ENCODE measurements around the gene CEP170B.
"Not testable (repeated sequence)": the region's sequence is repeated elsewhere in the genome, so short reads cannot be mapped to it uniquely, and the experiment has no call there.

The CEP170B gene

DNA sequence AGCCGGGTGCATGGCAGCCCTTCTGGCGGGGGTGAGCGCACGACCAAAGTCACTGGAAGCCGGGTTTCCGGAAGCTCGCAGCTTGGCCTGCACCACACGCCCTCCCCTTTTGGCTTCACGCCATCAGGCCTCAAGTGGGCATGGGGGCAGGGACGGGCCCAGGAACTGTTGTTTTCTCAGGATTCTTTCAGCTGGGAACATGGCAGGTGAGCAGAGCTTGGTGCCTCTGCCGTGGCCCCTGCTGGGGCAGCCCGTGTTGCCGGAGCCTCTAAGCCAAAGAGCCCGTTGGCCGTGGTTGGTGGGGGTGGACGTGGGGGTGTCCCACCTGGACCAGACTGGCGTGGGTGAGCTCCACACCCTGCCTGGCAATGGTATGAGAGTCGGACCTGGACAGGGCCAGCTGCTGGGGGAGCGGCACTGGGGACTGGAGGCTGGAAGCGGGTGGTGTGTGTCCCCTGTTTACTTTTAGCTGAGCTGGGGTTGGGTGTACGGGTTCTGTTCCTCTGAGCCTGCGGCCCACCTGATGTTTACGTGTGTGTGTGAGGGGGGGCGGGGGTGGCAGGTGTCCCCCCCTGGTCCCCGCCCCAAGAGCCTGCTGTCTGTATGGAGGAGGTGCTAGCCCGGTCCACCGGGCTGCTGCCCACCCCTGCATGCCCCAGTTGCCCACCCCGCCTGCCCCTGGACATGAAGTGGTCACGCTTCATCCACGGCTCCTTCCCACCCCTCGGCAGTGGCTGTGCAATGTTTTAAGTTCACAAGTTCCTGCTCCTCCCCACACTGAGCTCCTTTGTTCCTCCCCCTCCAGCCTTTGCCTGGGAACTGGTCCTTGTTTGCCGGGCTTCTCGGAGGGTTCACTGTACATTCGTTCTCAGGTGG is 31.0 kb downstream of the CEP170B start:
- in situ Hi-C loops (cut with HindIII; ENCODE audit: low pct_unique_long_range_greater_than_20kb, low sequenced_read_pairs): no loop called here
- DNase-seq (ENCODE audit: low read depth in 1 of 2, low spot score in 1 of 2): peak in 1 of 2 experiments; percentile 28
- TF ChIP-seq JUND (IDR thresholded peaks at IDR 0.05; ENCODE audit: low read depth): no peak

- TF ChIP-seq JUND (IDR thresholded peaks at IDR 0.05; ENCODE audit: low read depth): no peak
- no peak for DNase-seq (ENCODE audit: low read depth in 1 of 2, low spot score in 1 of 2)
- in situ Hi-C loops (cut with HindIII; ENCODE audit: low pct_unique_long_range_greater_than_20kb, low sequenced_read_pairs): no loop called here
These were observed 32.5 kb downstream of the CEP170B start for GRCh38 chr14:104897330-104898194.

- in situ Hi-C loops (cut with HindIII; ENCODE audit: low pct_unique_long_range_greater_than_20kb, low sequenced_read_pairs): no loop called here
- TF ChIP-seq JUND (IDR thresholded peaks at IDR 0.05; ENCODE audit: low read depth): no peak
- no peak for DNase-seq (ENCODE audit: low read depth in 1 of 2, low spot score in 1 of 2)
These were observed 33.1 kb downstream of the CEP170B start for GRCh38 chr14:104898195-104898558.

GRCh38 chr14:104898870-104899510 is 33.9 kb downstream of the CEP170B start:
- in situ Hi-C loops (cut with HindIII; ENCODE audit: low pct_unique_long_range_greater_than_20kb, low sequenced_read_pairs): no loop called here
- no peak for TF ChIP-seq JUND (IDR thresholded peaks at IDR 0.05; ENCODE audit: low read depth)
- no peak for DNase-seq (ENCODE audit: low read depth in 1 of 2, low spot score in 1 of 2)

GRCh38 chr14:104899781-104900180 is 34.7 kb downstream of the CEP170B start:
- no peak for TF ChIP-seq JUND (IDR thresholded peaks at IDR 0.05; ENCODE audit: low read depth)
- DNase-seq (ENCODE audit: low read depth in 1 of 2, low spot score in 1 of 2): no peak
- in situ Hi-C loops (cut with HindIII; ENCODE audit: low pct_unique_long_range_greater_than_20kb, low sequenced_read_pairs): no loop called here

GRCh38 chr14:104900639-104901512 is 35.8 kb downstream of the CEP170B start:
- in situ Hi-C loops (cut with HindIII; ENCODE audit: low pct_unique_long_range_greater_than_20kb, low sequenced_read_pairs): no loop called here
- no peak for TF ChIP-seq JUND (IDR thresholded peaks at IDR 0.05; ENCODE audit: low read depth)

GRCh38 chr14:104903990-104904389 is 38.9 kb downstream of the CEP170B start:
- no peak for TF ChIP-seq JUND (IDR thresholded peaks at IDR 0.05; ENCODE audit: low read depth)
- no peak for DNase-seq (ENCODE audit: low read depth in 1 of 2, low spot score in 1 of 2)
- in situ Hi-C loops (cut with HindIII; ENCODE audit: low pct_unique_long_range_greater_than_20kb, low sequenced_read_pairs): no loop called here

More at GRCh38 chr14:104900639-104901512, 35.8 kb downstream of the CEP170B start:
- no peak for DNase-seq (ENCODE audit: low read depth in 1 of 2, low spot score in 1 of 2)

DNA sequence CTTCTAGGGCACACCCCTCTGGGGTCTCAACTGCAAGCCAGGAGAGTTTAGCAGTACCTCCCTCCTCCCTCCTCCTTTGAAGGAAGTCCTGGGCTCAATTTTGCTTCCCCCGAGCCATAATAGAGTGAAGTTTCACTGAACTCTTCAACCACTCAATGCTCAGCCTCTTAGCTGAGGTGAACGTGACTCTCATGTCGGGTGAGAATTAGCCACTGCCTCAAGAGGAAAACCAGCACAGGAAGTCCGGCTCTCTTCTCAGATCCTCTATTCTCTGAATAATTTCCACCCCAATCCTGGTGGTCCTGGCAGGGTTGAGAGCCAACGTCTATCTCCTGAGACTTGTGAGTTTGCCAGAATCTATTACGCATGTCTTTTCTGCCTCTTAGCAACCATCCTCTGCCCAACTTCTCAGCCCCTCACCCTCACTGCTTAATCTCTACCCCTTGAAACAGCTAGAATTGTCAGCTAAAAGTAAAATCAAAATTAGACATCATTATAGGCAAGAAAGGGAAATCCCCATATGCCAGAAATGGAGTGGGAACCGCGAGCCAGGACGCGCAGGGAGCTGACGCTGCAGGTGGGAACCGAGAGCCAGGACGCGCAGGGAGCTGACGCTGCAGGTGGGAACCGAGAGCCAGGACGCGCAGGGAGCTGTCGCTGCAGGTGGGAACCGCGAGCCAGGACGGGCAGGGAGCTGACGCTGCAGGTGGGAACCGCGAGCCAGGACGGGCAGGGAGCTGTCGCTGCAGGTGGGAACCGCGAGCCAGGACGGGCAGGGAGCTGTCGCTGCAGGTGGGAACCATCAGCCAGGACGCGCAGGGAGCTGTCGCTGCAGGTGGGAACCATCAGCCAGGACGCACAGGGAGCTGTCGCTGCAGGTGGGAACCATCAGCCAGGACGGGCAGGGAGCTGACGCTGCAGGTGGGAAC is 39.8 kb downstream of the CEP170B start:
- DNase-seq (ENCODE audit: low read depth in 1 of 2, low spot score in 1 of 2); in situ Hi-C loops (cut with HindIII; ENCODE audit: low pct_unique_long_range_greater_than_20kb, low sequenced_read_pairs): not testable (repeated sequence)

GRCh38 chr14:104905579-104905933 is 40.5 kb downstream of the CEP170B start:
- DNase-seq (ENCODE audit: low read depth in 1 of 2, low spot score in 1 of 2); in situ Hi-C loops (cut with HindIII; ENCODE audit: low pct_unique_long_range_greater_than_20kb, low sequenced_read_pairs): not testable (repeated sequence)

DNA sequence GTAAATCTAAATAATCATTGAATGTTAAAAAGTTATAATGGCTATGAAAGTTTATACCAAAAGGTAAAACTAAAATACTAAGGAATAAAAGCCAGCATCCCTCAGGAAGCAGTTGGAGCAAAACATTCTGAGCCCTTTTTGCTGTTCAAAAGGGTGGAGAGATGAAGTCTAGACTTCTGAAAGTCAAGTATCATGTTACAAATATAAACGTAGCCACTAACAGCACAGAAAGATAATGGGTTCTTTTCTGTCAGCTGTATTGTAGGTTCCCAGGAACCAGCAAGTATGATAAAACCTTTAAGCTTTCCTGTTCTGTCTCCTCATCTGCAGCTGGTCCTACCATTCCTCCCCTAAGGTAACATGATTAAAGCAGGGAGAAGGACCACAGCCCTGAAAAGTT is 43.2 kb downstream of the CEP170B start:
- TF ChIP-seq JUND (IDR thresholded peaks at IDR 0.05; ENCODE audit: low read depth): no peak
- in situ Hi-C loops (cut with HindIII; ENCODE audit: low pct_unique_long_range_greater_than_20kb, low sequenced_read_pairs): no loop called here
- DNase-seq (ENCODE audit: low read depth in 1 of 2, low spot score in 1 of 2): no peak

GRCh38 chr14:104912053-104912452 is 47.0 kb downstream of the CEP170B start:
- in situ Hi-C loops (cut with HindIII; ENCODE audit: low pct_unique_long_range_greater_than_20kb, low sequenced_read_pairs): no loop called here
- TF ChIP-seq JUND (IDR thresholded peaks at IDR 0.05; ENCODE audit: low read depth): no peak
- no peak for DNase-seq (ENCODE audit: low read depth in 1 of 2, low spot score in 1 of 2)

All from T47D (cell line).